Neural progenitor cell (in vitro differentiated cells): ENCODE data around the gene LEO1. TPM values are rescaled to one million over a fixed set of nuclear protein-coding genes. Genes with fewer than 3 reads are reported as not detected.

ENCODE experiments used
- DNase-seq: peaks from one replicate; pipeline ENCODE4 v3.0.0-alpha.2; 2016; ENCODE audit warnings: low spot score
- H2AFZ ChIP-seq: fragments of 200-600 bp; sonication (generic); replicated peaks from 2 replicates; pipeline ENCODE4 v1.6.1; 2016; ENCODE audit warnings: antibody characterized with exemption
- H3F3A ChIP-seq: fragments of 200-600 bp; sonication (generic); 2 replicates; pipeline ENCODE4 v1.6.1; 2016; ENCODE audit warnings: antibody characterized with exemption, low read depth
- H3K27ac ChIP-seq: fragments of 200-600 bp; sonication (generic); 2 replicates; pipeline ENCODE4 v1.5.1; 2016; ENCODE audit warnings: mild to moderate bottlenecking
- H3K27me3 ChIP-seq: fragments of 200-600 bp; sonication (generic); 2 replicates; pipeline ENCODE4 v1.6.1; 2016; ENCODE audit warnings: mild to moderate bottlenecking, moderate library complexity
- H3K36me3 ChIP-seq: fragments of 200-600 bp; sonication (generic); 2 replicates; pipeline ENCODE4 v1.5.1; 2016
- H3K4me1 ChIP-seq: fragments of 200-600 bp; sonication (generic); 2 replicates; pipeline ENCODE4 v1.6.1; 2016; ENCODE audit warnings: mixed run types
- H3K4me2 ChIP-seq: fragments of 200-600 bp; sonication (generic); 2 replicates; pipeline ENCODE4 v1.6.1; 2016
- H3K4me3 ChIP-seq: fragments of 200-600 bp; sonication (generic); 2 replicates; pipeline ENCODE4 v1.5.1; 2016
- H3K79me2 ChIP-seq: fragments of 200-600 bp; sonication (generic); 2 replicates; pipeline ENCODE4 v1.6.1; 2016; ENCODE audit warnings: low read depth
- H3K9ac ChIP-seq: fragments of 200-600 bp; sonication (generic); 2 replicates; pipeline ENCODE4 v1.6.1; 2016
- H3K9me3 ChIP-seq: fragments of 200-600 bp; sonication (generic); 2 replicates; pipeline ENCODE4 v1.5.1; 2016; ENCODE audit warnings: low read depth
- H4K20me1 ChIP-seq: fragments of 200-600 bp; sonication (generic); 2 replicates; pipeline ENCODE4 v1.6.1; 2016; ENCODE audit warnings: low read depth
- H3K27ac Mint-ChIP-seq: 3 replicates; pipeline ENCODE4 v1.8.0; 2021; ENCODE audit warnings: mixed read lengths
- H3K27me3 Mint-ChIP-seq: 2 replicates; pipeline ENCODE4 v1.8.0; 2022; ENCODE audit warnings: low read depth, mild to moderate bottlenecking, inconsistent platforms, moderate library complexity, mixed read lengths; ENCODE audit not compliant: insufficient read depth
- H3K36me3 Mint-ChIP-seq: 3 replicates; pipeline ENCODE4 v1.8.0; 2021; ENCODE audit warnings: mixed read lengths
- H3K4me1 Mint-ChIP-seq: 3 replicates; pipeline ENCODE4 v1.8.0; 2021; ENCODE audit warnings: mixed read lengths
- H3K4me3 Mint-ChIP-seq: 3 replicates; pipeline ENCODE4 v1.8.0; 2021; ENCODE audit warnings: mild to moderate bottlenecking, moderate library complexity, mixed read lengths
- H3K9me3 Mint-ChIP-seq: 3 replicates; pipeline ENCODE4 v1.8.0; 2020; ENCODE audit warnings: mixed read lengths
- CTCF ChIP-seq: fragments of 200-600 bp; sonication (generic); IDR thresholded peaks from 2 replicates; pipeline ENCODE4 v1.5.1; 2017; ENCODE audit warnings: antibody characterized with exemption, mild to moderate bottlenecking
- EZH2 ChIP-seq: fragments of 200-600 bp; sonication (generic); IDR thresholded peaks from 2 replicates; pipeline ENCODE4 v1.6.1; 2017; ENCODE audit warnings: antibody characterized with exemption, mild to moderate bottlenecking, moderate library complexity
- EZH2phosphoT487 ChIP-seq: fragments of 200-600 bp; sonication (generic); IDR thresholded peaks from 2 replicates; pipeline ENCODE4 v1.6.1; 2017; ENCODE audit warnings: antibody characterized with exemption
- total RNA-seq: library from RNA; depleted of rRNA; stranded (reverse); fragments of >200 nt; gene quantifications from 2 replicates; pipeline ENCODE4 v1.2.3, GENCODE V29; 2015; ENCODE audit warnings: low replicate concordance

LEO1 gene
- total RNA-seq, 1 donor from 2014 or later: 43.9 TPM

GRCh38 chr15:52019394-52020220, 48.0 kb upstream of the LEO1 start:
- peaks cover 34% of the 10 kb centered on the region for H3K4me1 Mint-ChIP-seq
- H3K27me3 Mint-ChIP-seq: peaks cover 2% of the 10 kb centered on the region
- Histone ChIP-seq H3K9ac (peak overlapping the region; percentile 83), H3K9me3 (no peaks in the 10 kb centered on the region), H3F3A (peaks cover 22% of the 10 kb centered on the region), H3K36me3 (no peaks in the 10 kb centered on the region), H3K4me3 (peak overlapping the region; percentile 64), H3K27me3 (no peaks in the 10 kb centered on the region), H4K20me1 (peaks cover 44% of the 10 kb centered on the region), H3K4me2 (peak overlapping the region; percentile 76), H3K4me1 (peaks cover 12% of the 10 kb centered on the region), H2AFZ (no peak overlapping the region), H3K27ac (peak overlapping the region; percentile 98), H3K79me2 (peaks cover 50% of the 10 kb centered on the region)
- H3K27ac Mint-ChIP-seq: peak overlapping the region; percentile 99
- peak; percentile 93 for DNase-seq
- TF ChIP-seq EZH2 (no peak), EZH2phosphoT487 (no peak), CTCF (no peak)
- peaks cover 3% of the 10 kb centered on the region for H3K36me3 Mint-ChIP-seq
- H3K9me3 Mint-ChIP-seq: no peaks in the 10 kb centered on the region
- H3K4me3 Mint-ChIP-seq: peak overlapping the region; percentile 96

GRCh38 chr15:52018693-52019393, 47.3 kb upstream of the LEO1 start, which contains the start of gene MAPK6:
Gene MAPK6 (plus strand): TSS chr15:52019219. CDS start chr15:52046461, 27,242 bp downstream.
- Histone ChIP-seq H3K9me3 (no peaks in the 10 kb centered on the region), H3K36me3 (no peaks in the 10 kb centered on the region), H3K4me3 (peak within 1 kb of the TSS; percentile 64), H4K20me1 (peaks cover 40% of the 10 kb centered on the region), H3K79me2 (peaks cover 42% of the 10 kb centered on the region), H3K9ac (peak within 1 kb of the TSS; percentile 83), H3K4me2 (peak within 1 kb of the TSS; percentile 76), H3F3A (peaks cover 22% of the 10 kb centered on the region), H3K27ac (peak within 1 kb of the TSS; percentile 98), H3K4me1 (peaks cover 12% of the 10 kb centered on the region), H3K27me3 (no peaks in the 10 kb centered on the region), H2AFZ (peak within 1 kb of the TSS; percentile 2)
- Mint-ChIP-seq H3K4me3 (peak within 1 kb of the TSS; percentile 96), H3K27me3 (peaks cover 3% of the 10 kb centered on the region), H3K4me1 (peaks cover 34% of the 10 kb centered on the region), H3K27ac (peak within 1 kb of the TSS; percentile 99), H3K36me3 (peaks cover 3% of the 10 kb centered on the region), H3K9me3 (no peaks in the 10 kb centered on the region)
- no peak for TF ChIP-seq EZH2phosphoT487
- TF ChIP-seq CTCF: no peak
- no peak for TF ChIP-seq EZH2
- DNase-seq: peak; percentile 95

- Histone ChIP-seq H3K36me3 (no peaks in the 10 kb centered on the region), H3K27me3 (no peaks in the 10 kb centered on the region), H4K20me1 (peaks cover 34% of the 10 kb centered on the region), H2AFZ (no peak overlapping the region), H3K4me2 (no peak overlapping the region), H3K9me3 (no peaks in the 10 kb centered on the region), H3K4me1 (peaks cover 12% of the 10 kb centered on the region), H3K27ac (no peak overlapping the region), H3F3A (peaks cover 22% of the 10 kb centered on the region), H3K79me2 (peaks cover 36% of the 10 kb centered on the region), H3K4me3 (peak overlapping the region; percentile 62), H3K9ac (no peak overlapping the region)
- Mint-ChIP-seq H3K27me3 (peaks cover 5% of the 10 kb centered on the region), H3K4me1 (peaks cover 33% of the 10 kb centered on the region), H3K27ac (peak overlapping the region; percentile 68), H3K36me3 (peaks cover 3% of the 10 kb centered on the region), H3K9me3 (no peaks in the 10 kb centered on the region), H3K4me3 (peak overlapping the region; percentile 93)
- TF ChIP-seq CTCF (no peak), EZH2 (no peak), EZH2phosphoT487 (no peak)
- no peak for DNase-seq
Observed at GRCh38 chr15:52018244-52018643, 46.7 kb upstream of the LEO1 start.
